ENCODE data around the gene ADAM30.

The ADAM30 gene

DNA sequence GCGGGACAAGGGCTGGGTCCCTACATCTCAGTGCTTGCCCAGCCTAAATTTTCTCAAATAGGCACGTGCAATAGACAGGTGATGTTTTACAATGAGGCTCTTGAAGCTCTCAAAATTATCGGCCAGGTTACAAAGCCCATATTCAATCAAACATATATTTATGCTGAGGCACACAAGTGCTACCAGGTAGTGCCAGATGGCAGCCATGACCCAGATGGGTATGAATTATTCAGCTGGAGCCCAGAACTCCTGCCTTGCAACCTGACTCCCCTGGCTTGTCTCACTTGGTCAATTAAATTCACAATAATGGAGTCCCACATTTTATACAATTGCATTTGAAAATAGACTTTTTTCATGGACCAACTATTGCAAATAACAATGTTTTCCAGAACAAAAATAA, 12.3 kb upstream of the ADAM30 start:
- DNase-seq (ENCODE audit: low spot score) = no peak

DNA sequence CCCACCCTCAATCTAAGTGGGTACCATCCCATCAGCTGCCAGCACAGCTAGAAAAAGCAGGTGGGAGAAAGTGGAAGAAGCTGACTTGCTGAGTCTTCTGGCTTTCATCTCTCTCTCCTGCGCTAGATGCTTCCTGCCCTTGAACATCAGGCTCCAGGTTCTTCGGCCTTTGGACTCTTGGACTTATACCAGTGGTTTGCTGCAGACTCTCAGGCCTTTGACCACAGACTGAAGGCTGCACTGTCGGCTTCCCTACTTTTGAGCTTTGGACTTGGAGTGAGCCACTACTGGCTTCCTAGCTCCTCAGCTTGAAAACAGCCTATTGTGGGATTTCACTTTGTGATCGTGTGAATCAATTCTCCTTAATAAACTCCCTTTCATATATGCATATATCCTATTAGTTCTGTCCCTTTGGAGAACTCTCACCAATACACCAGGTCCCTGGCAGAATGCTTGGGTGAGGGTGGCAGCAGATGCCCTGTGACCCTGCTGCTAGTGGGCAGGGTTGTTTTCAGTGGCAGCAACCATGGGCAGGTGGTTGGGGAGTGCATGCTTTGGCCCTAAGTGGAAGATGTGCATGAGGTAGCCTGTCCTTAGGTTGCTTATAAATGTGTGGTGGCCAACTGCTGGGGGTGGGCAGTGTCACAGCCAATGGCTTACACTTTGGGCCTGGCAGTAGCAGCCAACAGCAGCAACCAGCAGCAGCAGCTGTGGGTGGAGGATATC, 10.8 kb upstream of the ADAM30 start:
- DNase-seq (ENCODE audit: low spot score) = no peak

- no peak for DNase-seq (ENCODE audit: low spot score)
Measured at GRCh38 chr1:119903443-119903835, 7.1 kb upstream of the ADAM30 start.

GRCh38 chr1:119902775-119903442, 6.6 kb upstream of the ADAM30 start:
- DNase-seq (ENCODE audit: low spot score) = no peak

- DNase-seq (ENCODE audit: low spot score) = no peak
Measured at GRCh38 chr1:119898981-119899720, 2.8 kb upstream of the ADAM30 start.

DNA sequence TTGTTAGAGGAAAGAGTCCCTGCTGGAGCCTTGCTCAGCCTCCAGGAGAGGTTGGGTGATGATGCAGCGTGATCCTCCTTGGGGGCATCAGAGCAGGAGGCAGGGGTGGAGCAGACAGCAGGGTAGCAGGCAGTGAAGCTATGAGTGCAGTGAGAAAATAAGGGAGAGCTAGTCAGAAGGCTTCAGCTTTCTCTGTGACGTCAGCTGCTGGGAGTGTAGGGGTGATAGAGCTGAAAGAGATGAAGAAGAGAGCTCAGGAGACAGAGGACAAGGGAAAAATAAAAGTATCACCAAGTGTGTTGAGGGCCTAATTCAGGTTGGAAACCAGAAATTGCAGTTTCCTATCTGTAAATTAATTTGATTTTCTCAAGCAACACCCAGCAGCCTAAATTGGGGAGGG, 2.2 kb upstream of the ADAM30 start:
- DNase-seq (ENCODE audit: low spot score) = no peak

DNA sequence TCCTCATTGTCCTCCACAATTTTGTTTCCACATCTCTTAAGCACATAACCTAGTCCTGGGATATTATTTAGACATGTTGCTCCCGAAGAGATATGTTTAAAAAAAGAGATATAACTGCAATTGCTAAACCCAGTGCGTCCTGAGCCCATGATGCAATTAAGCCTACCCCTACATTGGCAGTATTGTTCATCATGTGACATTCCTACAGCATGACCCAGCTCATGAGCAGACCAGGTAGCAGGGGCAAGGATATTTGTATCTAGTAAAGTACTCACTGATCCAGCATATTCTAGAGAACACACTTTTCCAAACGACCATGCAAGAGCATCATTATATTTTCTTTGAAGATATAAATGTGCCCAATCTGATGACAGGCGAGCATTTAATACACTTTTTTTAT, 1.2 kb downstream of the ADAM30 start:
- DNase-seq (ENCODE audit: low spot score) = no peak

DNA sequence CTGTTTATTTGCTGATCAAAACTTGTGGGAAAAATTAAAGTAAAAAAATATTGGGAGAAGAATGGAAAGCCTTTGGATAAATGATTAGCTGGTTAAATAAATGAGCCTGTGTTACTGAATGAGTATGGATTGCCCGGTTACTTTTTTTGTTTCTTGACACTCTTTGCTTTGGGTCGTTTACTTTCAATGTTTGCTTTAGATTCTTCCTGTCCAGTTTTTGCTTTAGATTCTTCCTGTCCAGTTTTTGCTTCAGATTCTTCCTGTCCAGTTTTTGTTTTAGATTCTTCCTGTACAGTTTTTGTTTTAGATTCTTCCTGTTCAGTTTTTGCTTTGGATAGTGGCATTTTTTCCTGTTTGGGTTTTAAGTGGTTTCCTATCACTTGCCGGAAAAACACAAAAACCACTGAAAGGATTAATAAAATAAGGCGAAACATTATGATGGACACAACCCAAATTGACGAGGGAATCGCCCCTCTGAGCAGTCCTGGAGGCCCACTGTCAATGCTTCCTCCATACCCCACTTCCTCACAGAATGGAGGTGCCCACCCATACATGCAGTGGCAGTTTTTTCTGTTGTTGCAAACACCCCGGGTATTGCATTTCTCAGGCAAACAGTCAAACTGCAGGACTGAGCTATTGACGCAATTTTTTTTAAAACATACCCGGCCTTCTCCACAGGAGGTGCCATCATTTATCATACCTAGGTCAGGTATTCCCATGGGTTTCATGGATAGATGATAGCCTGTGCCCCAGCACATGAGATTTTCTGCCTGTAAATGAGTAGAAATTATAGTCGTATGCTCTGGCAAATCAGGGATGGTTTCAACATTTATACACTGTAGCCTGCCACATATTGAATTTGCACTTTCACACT, 2.3 kb downstream of the ADAM30 start:
- no peak for DNase-seq (ENCODE audit: low spot score)

DNA sequence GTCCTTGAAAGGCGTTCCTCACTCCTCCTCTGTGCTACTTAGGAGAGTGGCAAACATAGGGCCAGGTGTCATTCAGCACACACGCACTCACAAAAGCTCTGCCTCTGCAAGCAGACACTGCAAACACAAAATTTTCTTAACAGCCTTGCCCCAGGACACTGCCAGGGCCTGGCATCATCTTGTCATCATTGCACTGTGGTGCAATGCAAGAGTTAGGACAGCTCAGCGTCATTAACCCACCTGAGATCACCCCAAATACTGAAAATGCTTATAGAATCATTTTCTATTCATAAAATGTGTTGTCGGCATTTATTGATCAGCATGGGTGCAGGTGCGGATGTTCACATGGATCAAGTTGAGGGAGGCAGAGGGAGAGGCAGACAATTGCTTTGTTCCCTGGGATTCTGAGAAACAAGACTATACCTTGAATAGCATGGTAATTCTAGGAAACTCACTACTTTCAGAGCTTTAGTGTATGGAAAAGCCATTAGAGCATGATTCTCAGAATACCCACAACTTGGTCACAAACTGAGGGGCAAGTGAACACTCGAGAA, 3.0 kb downstream of the ADAM30 start:
- no peak for DNase-seq (ENCODE audit: low spot score)

GRCh38 chr1:119891386-119891785, 4.9 kb downstream of the ADAM30 start:
- DNase-seq (ENCODE audit: low spot score) = no peak

- no peak for DNase-seq (ENCODE audit: low spot score)
Measured at GRCh38 chr1:119888476-119888875, 7.8 kb downstream of the ADAM30 start.

DNA sequence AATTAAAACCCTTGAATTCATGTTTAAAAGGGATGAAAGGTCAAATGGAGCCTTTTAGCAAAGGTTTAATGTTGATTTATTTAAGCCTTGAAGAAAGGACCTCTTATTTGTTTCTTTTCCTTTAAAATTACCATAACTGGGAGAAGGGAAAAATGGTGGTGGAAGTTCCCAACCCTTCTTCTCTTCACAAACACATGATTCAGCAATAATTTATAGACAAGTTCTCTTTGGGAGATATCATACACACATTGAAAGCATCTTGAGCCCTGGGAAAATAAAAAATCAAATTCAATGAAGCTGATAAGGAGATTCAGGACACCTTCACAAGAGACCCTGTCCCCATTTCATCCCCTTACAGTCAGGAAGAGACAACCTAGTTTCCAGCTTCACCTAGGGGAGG, 8.9 kb downstream of the ADAM30 start:
- no peak for DNase-seq (ENCODE audit: low spot score)

DNA sequence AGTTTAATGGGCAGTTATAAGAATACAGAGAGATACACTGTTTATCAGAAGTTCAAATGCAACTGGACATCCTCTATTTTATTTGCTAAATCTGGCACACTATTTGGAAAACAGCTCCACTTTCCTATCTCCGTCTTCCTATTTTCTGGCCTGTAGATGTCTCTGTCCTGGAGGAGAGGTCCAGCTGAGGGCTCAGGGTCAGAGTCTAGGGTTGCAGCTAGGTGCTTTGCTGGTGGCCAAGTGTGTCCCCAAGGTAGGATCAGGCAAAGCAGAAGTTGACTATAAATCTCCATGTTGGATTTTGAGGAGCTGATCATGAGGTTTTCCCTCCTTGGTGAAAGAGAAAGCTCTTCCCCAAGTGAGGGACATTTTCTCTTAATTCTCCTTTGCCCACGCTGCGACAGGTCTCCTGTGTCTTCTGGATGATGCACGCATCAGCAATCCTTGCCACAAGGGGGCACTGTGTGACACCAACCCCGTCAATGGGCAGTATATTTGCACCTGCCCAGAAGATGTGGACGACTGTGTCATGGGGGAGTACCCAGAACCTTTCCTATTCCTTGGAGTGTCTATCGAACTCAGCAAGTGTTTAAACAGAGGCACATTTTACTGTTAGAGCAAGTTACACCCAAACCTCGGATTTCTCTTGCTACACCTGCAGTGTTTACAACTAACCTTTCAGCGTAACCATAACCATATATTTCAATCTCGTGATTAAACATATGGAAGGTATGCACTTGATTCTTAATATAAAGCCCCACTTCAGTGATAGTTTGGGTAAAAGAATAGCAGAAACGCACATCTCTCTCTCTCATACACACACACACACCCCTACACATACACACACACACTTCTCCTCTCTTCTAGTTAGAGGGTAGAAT, 10.2 kb downstream of the ADAM30 start:
- peak; percentile 50 for DNase-seq (ENCODE audit: low spot score)

- DNase-seq (ENCODE audit: low spot score) = peak; percentile 30
Measured at GRCh38 chr1:119884711-119885110, 11.6 kb downstream of the ADAM30 start.

DNA sequence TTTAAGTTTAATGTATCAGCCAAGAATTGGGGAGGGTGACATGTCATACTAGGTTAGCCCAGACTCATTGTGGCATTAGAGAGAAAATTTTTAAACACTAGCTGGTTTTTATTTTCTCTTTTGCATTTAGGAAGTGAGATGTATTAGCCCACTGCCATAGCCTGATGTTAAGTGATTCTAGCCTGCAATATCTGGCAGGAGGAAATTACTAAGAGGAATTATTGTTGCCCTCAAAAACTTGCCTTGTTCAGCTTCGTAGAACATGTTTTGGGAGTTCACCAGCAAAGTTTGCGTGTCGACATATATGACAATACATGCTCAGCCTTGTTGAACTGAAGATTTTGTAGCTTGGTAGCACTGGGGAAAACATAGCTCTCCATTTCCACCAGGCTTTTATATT, 12.5 kb downstream of the ADAM30 start:
- DNase-seq (ENCODE audit: low spot score) = no peak

- DNase-seq (ENCODE audit: low spot score) = no peak
Measured at GRCh38 chr1:119882132-119883049, 13.9 kb downstream of the ADAM30 start.

- no peak for DNase-seq (ENCODE audit: low spot score)
Measured at GRCh38 chr1:119879510-119880434, 16.5 kb downstream of the ADAM30 start.

DNA sequence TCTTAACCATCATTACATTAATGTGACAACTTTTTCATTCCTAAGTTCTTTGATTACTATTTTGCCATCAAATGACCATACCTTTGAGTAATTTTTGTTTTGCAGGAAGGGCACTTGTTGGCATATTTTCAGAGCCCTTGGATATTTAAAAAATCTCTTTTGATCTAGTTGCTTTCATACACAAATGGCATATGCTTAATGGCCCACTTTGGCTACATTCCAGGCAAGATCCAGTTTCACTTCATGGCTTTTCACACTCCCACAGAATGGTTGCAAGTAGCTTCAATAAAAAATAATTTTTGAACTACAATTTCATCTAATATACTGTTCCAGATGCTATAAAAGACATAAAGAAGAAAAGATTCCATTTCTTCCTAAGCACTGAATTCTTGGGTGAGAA, 18.1 kb downstream of the ADAM30 start:
- no peak for DNase-seq (ENCODE audit: low spot score)

DNA sequence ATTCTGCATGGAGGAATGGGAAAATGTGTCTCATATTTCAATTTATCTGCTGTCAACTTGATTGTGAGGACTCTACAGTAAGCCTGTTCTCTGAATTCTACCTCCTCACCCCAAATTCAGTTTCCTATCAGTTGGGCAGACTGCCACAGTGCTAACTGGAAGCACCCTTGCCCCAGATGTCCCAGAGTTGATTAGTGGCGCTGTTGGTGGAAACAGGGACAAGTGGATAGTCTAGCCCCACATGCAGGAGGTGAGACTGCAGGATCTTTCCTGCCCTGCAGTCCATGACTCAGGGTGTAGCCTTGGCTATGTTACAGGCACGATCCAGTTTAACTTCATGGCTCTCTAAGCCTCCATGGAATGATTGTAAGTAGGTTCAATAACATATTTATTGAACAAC, 22.1 kb downstream of the ADAM30 start:
- DNase-seq (ENCODE audit: low spot score) = no peak
